HCT116 (cell line): ENCODE measurements around the gene ZNF606.

Experiments used
- JUND ChIP-seq: IDR thresholded peaks from 2 replicates; pipeline ENCODE4 v1.6.1; 2012
- SRF ChIP-seq: IDR thresholded peaks from 2 replicates; pipeline ENCODE4 v1.6.1; 2012; ENCODE audit warnings: low read depth

- no peak for TF ChIP-seq JUND
- TF ChIP-seq SRF = no peak
These were observed 36.1 kb upstream of the ZNF606 start for GRCh38 chr19:58038688-58039204.
